IPS DF 19.7 (cell line): ENCODE measurements around the gene SLC8A2.

ENCODE experiments used
- DNase-seq: peaks from one replicate; pipeline ENCODE4 v3.0.0-alpha.2; 2013; ENCODE audit warnings: low read depth, low spot score

Gene SLC8A2

DNA sequence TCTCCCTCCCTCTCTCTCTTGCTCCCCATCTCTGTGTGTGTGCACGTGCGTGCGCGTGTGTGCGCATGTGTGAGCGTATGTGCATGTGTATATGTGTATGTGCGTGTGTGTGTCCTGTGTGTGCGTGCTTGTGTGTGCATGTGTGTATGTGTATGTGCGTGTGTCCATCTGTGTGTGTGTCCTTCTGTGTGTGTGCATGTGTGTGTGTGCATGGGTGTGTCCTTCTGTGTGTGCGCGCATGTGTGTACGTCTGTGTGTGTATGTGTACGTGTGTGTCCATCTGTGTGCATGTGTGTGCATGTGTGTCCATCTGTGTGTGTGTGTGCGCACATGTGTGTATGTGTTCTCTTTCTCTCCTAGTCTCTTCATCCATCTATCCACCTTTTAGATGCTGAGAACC lies 12.2 kb downstream of the SLC8A2 start:
- no peak for DNase-seq

DNA sequence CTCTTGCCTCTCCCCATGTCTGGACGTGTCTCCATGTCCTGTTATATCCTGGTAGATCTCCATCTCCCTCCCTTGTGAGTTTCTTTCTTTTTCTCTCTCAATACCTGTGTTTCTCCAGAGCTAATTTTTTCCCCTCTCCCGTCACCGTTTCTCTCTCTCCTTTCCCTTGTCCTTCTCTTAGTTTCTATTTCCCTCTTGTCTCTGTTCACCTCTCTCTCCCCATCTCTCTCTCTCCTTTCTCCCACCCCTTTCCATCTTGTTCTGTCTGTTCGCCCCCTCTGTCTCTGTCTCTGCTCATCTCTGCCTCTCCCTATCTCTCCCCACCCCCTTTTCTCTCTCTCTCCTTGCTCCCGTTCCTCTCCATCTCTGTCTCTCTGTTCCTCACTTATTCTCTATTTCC lies 13.0 kb downstream of the SLC8A2 start:
- DNase-seq: no peak

GRCh38 chr19:47456721-47457474 lies 14.8 kb downstream of the SLC8A2 start:
- DNase-seq: no peak

GRCh38 chr19:47450478-47450877 lies 21.2 kb downstream of the SLC8A2 start:
- DNase-seq: no peak

- DNase-seq: no peak
These were observed 23.3 kb downstream of the SLC8A2 start for GRCh38 chr19:47448360-47448727.

GRCh38 chr19:47447470-47448359 lies 24.0 kb downstream of the SLC8A2 start:
- peak; percentile 77 for DNase-seq

DNA sequence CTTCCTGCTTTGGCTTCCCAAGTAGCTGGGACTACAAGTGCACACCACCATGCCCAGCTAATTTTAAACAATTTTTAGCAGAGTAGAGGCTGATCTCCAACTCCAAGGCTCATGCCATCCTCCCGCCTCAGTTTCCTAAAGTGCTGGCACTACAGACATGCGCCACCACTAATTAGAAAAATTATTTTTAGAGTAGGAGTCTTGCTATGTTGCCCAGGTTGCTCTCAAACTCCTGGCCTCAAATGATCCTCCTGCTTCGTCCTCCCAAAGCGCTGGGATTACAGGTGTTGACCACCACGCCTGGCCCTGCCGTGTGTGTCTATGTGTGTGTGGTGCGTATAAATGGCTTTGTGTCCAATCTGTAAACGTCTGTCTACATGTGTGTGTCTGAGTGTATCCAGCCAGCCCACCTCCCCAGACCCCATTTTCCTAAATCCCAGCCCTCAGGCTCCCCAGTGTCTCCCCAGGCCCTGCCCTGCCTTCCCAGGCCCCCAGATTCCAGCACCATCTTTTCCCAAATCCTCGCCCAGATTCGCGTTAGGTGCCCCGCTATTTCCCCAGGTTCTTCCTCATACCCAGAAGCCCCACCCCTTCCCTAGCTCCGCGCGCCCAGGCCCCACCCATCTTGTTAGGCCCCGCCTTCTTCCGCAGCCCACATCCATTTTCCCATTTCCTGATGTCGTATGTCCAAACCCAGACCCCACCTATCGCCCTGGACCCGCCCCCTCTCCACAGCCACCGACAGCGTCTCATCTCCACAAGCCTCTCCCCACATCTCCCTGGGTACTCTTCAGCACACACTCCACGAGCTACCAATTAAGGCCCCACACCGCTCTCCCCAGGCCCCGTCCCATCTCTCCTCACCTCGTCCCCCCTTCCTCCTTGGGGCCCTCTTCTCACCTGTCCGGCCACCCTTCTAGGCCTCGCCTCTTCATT lies 24.9 kb downstream of the SLC8A2 start:
- DNase-seq: no peak

DNA sequence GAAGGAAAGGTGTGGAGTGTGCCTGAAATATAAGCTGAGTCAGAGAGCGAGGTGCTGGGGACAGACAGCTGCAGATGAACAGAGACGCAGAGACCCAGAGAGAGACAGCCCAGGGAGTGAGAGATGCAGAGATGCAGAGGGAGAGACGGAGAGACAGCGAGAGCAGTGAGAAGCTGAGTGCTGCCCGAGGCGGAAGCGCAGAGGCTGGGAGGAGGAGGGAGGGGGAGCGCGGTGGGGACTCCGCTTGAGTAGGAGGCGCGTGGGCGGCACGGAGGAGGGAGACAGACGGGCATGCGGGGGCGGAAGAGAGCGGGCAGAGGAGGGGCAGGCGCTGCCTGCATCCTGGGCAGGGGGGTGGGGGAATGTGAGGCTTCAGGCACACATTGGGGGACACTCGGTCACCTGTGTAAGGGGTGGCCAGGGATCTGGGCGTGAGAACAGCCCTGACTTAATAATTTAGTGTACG lies 25.7 kb downstream of the SLC8A2 start:
- no peak for DNase-seq

DNA sequence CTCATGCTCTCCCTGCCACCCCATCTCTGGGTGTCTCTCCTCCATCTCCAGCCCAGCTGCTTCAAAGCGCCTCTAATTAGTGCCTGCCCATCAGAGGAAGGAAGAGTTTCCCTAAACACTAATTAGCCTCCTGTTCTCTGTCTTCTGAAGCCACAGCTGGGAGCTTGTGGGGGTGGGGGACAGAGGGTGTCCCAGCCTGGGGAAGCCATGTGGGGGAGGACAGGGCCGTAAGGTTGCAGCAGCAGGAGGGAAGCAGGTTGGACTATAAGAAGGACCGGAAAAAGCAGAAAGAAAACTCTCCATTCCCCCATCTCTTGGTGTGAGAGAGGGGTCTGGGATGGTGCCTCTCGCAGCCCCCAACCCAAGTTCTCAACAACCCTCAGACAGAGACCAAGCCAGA lies 26.2 kb downstream of the SLC8A2 start:
- no peak for DNase-seq

DNA sequence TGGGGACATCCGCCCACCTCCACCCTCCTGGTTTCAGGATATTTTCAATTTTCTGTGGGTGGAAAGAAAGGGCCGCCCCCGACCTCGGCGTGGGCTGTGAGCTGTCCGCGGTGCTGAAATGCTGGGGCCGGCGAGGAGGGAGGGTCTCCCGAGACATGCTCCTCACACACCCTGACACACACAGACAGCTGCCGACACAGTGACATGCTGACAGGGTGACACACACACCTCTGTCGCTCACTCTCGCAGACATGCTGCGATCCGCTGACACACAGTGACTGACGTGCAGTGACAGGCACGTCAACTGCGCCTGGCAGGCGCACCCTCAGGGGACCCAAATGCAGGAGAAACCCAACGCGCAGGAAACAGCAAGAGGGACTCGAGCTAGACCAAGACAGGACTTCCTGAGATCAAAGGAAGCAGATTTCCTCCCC lies 27.3 kb downstream of the SLC8A2 start:
- no peak for DNase-seq

DNA sequence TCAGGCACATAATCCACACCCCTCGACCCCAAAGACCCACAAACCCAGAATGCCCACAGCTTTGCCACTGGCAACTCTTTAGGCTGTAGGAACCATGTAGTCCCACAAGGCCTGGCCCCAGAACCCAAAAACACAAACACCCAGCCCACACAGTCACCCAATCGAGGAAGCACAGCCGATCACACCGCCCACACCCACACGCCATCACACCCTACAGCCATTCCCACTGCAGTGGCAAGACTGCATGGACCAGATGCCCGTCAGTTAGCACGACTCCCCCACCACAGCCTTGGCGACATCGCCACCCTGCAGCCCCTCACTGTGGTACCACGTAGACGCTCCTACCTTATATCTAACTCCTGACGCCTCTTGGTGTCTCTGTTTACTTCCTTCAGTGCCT lies 28.4 kb downstream of the SLC8A2 start:
- no peak for DNase-seq

GRCh38 chr19:47438793-47439220 lies 32.9 kb downstream of the SLC8A2 start:
- no peak for DNase-seq

DNA sequence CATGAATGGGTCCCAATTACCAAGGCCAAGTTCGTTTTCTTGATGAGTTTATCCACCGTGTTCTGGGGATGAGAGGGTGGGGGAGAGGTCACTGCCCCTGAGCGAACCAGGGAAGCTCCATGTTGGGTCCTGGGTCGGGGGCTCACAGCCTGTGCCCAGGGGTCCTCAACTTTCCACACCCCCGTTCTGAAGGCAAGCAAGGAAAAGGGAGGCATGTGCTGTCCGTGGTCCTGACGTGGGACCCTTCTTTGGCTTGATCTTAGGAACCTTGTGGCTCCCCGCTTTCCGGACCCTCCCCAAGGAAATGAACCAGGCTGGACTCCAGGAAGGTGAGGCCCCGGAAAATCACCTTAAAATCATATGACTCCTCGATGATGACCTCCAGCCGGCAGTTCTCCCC lies 34.2 kb downstream of the SLC8A2 start:
- DNase-seq: no peak

DNA sequence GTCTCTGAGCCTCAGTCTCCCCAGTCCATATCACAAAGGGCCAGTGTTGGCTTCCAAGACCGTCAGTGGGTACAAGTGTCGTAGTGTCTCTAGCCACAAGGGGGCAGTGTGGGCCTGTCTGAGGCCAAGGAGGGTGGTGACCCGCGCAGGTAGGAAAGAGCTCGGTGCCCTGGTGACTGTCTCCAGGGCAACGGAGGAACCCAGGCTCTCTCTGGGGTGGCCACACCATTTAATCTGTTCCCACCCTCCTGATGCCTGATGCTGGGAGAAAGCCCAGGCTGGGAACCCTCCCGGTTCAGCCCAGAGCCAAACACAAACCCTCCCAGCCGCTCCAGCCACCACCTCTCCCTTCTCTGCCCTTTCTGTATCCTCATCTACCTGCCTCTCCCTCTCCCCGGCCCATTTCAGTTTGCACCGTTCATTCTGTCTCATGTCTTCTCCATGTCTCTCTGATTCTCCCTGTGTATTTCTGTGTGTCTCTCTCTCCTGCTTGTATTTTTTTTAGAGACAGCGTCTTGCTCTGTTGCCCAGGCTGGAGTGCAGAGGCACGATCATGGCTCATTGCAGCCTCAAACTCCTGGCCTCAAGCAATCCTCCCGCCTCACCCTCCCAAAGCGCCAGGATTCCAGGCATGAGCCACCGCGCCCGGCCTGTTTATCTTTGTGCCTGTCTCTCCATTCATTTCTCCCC lies 34.8 kb downstream of the SLC8A2 start:
- no peak for DNase-seq

GRCh38 chr19:47435883-47436417 lies 35.7 kb downstream of the SLC8A2 start:
- DNase-seq: no peak

DNA sequence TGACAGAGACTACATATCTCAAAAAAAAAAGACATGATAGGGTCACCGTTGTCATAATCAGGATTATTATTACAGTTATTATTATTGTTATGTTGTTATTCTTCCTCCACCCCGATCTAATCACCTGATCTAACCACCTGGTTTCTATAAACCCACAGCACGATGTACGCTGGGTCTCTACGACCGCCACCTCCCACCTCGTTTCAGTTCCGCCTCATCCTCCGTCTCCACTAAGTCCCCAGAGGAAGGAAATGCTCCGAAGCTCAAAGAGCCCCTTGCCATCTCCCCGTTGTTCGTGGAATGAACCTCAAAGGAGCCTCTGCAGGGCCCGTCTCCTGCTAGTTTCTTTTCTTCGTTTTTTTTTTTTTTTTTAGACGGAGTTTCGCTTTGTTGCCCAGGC lies 36.5 kb downstream of the SLC8A2 start:
- DNase-seq: no peak

DNA sequence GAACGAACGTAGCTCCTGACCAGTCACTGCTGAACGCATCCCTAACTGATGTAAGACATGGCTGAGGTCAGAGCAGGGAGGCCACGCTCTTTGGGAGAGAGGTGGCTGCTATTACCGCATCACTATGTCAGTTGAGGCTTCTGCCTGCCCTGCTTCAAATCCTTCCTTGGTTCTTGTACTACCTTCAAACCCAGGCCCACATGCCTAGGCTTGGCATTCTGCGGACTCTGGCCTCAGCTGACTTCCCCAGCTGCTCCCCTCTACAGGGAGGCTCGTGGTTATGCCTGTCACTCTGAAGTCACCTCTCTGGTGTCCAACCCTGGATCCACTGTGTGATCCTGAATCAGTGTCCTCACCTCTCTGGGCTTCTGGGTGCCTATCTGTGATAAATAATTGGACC lies 37.6 kb downstream of the SLC8A2 start:
- DNase-seq: no peak

DNA sequence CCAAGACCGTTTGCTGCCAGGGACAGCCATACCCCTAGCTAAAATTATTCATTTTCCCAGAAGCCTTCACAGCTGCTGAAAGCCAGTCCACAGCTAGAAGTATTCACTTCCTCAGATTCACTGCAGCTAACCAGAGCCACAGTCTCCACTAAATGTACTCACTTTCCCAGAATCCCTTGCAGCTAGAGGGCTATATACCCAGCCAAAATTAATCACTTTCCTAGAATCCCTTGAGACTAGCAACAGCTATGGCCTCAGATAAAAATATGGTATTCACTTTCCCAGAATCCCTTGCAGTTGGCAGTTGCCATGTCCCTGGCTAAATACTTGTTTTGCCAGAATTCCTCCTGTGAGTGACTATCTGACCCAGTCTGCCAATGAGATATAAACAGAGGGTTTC lies 38.6 kb downstream of the SLC8A2 start:
- DNase-seq: no peak

DNA sequence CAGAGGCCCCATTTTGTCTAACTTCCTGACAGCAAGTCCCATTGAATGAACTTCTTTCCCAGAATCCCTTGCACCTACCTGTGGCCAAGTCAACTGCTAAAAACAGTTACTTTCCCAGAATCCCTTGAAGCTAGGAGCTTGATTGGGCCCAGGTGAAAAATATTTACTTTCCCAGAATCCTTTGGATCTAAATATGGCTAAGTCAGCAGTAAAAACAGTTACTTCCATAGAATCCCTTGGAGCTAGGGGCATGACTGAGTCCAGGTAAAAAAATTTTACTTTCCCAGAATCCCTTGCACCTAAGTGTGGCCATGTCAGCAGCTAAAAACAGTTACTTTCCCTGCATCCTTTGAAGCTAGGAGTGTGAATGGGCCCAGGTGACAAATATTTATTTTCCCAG lies 39.2 kb downstream of the SLC8A2 start:
- DNase-seq: no peak

- DNase-seq: no peak
These were observed 39.6 kb downstream of the SLC8A2 start for GRCh38 chr19:47432091-47432490.
